K562 (cell line): ENCODE data around the gene SLC1A7. TPM values are rescaled to one million over a fixed set of nuclear protein-coding genes. Genes with fewer than 3 reads are reported as not detected.

Experiments
- ATAC-seq: fragments of 200-7000 bp; cut with Tn5 transposase; 3 replicates; pipeline ENCODE4 v1.9.1; 2020; ENCODE audit warnings: moderate library complexity
- BruUV-seq: library from RNA; stranded (reverse); fragments of 400-500 nt; replicated peaks from 2 replicates; lab custom pipeline; 2021; lab: Mats Ljungman, UMichigan
- CTCF ChIA-PET: fragments of 300-600 bp; formaldehyde crosslinking; extraction: SDS; loops from one replicate; lab custom pipeline; 2021; ENCODE audit warnings: low intra/inter-chr PET ratio; lab: Yijun Ruan, JAX
- POLR2A ChIA-PET: fragments of 300-600, 350-650 bp; sonication (Branson Sonifier 250); formaldehyde crosslinking; extraction: SDS; loops from one replicate; lab custom pipeline; 2021; ENCODE audit warnings: antibody characterized with exemption, inconsistent platforms; lab: Yijun Ruan, JAX
- DNase-seq, 4 experiments: peaks; one replicate each; pipeline versions ENCODE4 v3.0.0 to v3.0.0-alpha.2; 2011 to 2018; ENCODE audit warnings: low spot score in 3 of 4, mixed read lengths in 3 of 4; ENCODE audit errors: extremely low read depth in 1 of 4
- FAIRE-seq: peaks from 2 replicates; lab custom pipeline; 2011; peaks lifted over from hg19 to GRCh38; lab: Jason Lieb, UNC
- H2AFZ ChIP-seq: 2 replicates; pipeline ENCODE4 v1.6.0; 2011; ENCODE audit warnings: low read depth, low read length, control low read depth, inconsistent platforms
- H3K27ac ChIP-seq: fragments of 200-600 bp; 3 replicates; pipeline ENCODE4 v1.8.0; 2011; ENCODE audit warnings: low read depth, mild to moderate bottlenecking, control low read depth, inconsistent platforms, low read length, moderate library complexity, mixed read lengths; ENCODE audit errors: extremely low read depth
- H3K27me3 ChIP-seq, 2 experiments: fragments of 300-600 bp in 1 of 2; 2 replicates in 1 of 2; 3 replicates in 1 of 2; pipeline versions ENCODE4 v1.6.0 to v1.8.0; 2011; ENCODE audit warnings: inconsistent platforms in 2 of 2, low read length in 2 of 2, mild to moderate bottlenecking in 1 of 2, mixed read lengths in 1 of 2, moderate library complexity in 1 of 2; ENCODE audit not compliant: control insufficient read depth in 2 of 2, insufficient read depth in 2 of 2
- H3K36me3 ChIP-seq: fragments of 300-600 bp; 3 replicates; pipeline ENCODE4 v1.8.0; 2011; ENCODE audit warnings: mild to moderate bottlenecking, low read length, inconsistent platforms; ENCODE audit not compliant: control insufficient read depth, insufficient read depth
- H3K4me1 ChIP-seq, 2 experiments: fragments of 200-600 bp in 1 of 2; replicated peaks in 1 of 2; 2 replicates in 1 of 2; 3 replicates in 1 of 2; pipeline versions ENCODE4 v1.5.1 to v1.8.0; 2011; ENCODE audit warnings: inconsistent platforms in 2 of 2, low read length in 2 of 2, mild to moderate bottlenecking in 1 of 2, mixed read lengths in 1 of 2, moderate library complexity in 1 of 2; ENCODE audit not compliant: control insufficient read depth in 2 of 2, insufficient read depth in 2 of 2
- H3K4me2 ChIP-seq: 2 replicates; pipeline ENCODE4 v1.6.1; 2011; ENCODE audit warnings: low read length, control low read depth, inconsistent platforms, mixed read lengths; ENCODE audit not compliant: insufficient read depth
- H3K4me3 ChIP-seq: fragments of 200-600 bp; sonication (generic), shearing (Covaris generic); 2 replicates; pipeline ENCODE4 v1.5.1; 2016; ENCODE audit warnings: control low read depth, inconsistent platforms
- H3K79me2 ChIP-seq: fragments of 200-600 bp; 3 replicates; pipeline ENCODE4 v1.8.0; 2011; ENCODE audit warnings: low read length, inconsistent platforms; ENCODE audit not compliant: control insufficient read depth, insufficient read depth
- H3K9ac ChIP-seq, 2 experiments: 2 replicates each; pipeline versions ENCODE4 v1.6.0 to v1.6.1; 2011; ENCODE audit warnings: low read depth in 2 of 2, low read length in 2 of 2, control low read depth in 1 of 2, inconsistent platforms in 1 of 2, mild to moderate bottlenecking in 1 of 2, mixed read lengths in 1 of 2; ENCODE audit not compliant: insufficient read depth in 1 of 2
- H3K9me1 ChIP-seq: one replicate; pipeline ENCODE4 v1.6.0; 2011; ENCODE audit warnings: inconsistent platforms, mild to moderate bottlenecking, low read length, moderate library complexity; ENCODE audit not compliant: control insufficient read depth, insufficient read depth
- H3K9me3 ChIP-seq: replicated peaks from 2 replicates; pipeline ENCODE4 v1.5.1; 2011; ENCODE audit warnings: low read depth, low read length, inconsistent platforms; ENCODE audit not compliant: control insufficient read depth, insufficient read depth
- H4K20me1 ChIP-seq: replicated peaks from 2 replicates; pipeline ENCODE4 v1.6.1; 2011; ENCODE audit warnings: low read length, inconsistent platforms, mixed read lengths; ENCODE audit not compliant: control insufficient read depth, insufficient read depth
- CHD4 ChIP-seq: fragments of 200-600 bp; sonication (generic); IDR thresholded peaks from 3 replicates; pipeline ENCODE4 v1.6.1; 2012; ENCODE audit warnings: low read depth, mild to moderate bottlenecking, mixed read lengths, low read length, inconsistent platforms; ENCODE audit not compliant: insufficient read depth, insufficient replicate concordance, poor library complexity, severe bottlenecking
- E2F8 ChIP-seq: fragments of 450-650 bp; IDR thresholded peaks from 2 replicates; pipeline ENCODE4 v1.7.1; 2018; ENCODE audit warnings: mild to moderate bottlenecking, low read depth; ENCODE audit not compliant: partially characterized antibody
- MYC ChIP-seq, 2 experiments: fragments of 250-450 bp in 1 of 2; sonication (Bioruptor Pico) in 1 of 2; IDR thresholded peaks; 2 replicates each; pipeline versions ENCODE4 v1.5.1 to v1.6.1; 2012 to 2021; ENCODE audit warnings: low read depth in 2 of 2, borderline replicate concordance in 1 of 2, improper control_type of control experiment in 1 of 2, low read length in 1 of 2, mild to moderate bottlenecking in 1 of 2, moderate library complexity in 1 of 2
- NCOA6 ChIP-seq: fragments of 450-650 bp; IDR thresholded peaks from 2 replicates; pipeline ENCODE4 v1.6.1; 2017; ENCODE audit warnings: mild to moderate bottlenecking
- PATZ1 ChIP-seq: fragments of 250-450 bp; sonication (Bioruptor Pico); IDR thresholded peaks from 2 replicates; pipeline ENCODE4 v1.5.0; 2020; ENCODE audit warnings: mild to moderate bottlenecking, borderline replicate concordance
- RBM34 ChIP-seq: fragments of 200-400 bp; formaldehyde crosslinking; IDR thresholded peaks from 2 replicates; pipeline ENCODE4 v1.6.1; 2018; ENCODE audit warnings: low read length, borderline replicate concordance; ENCODE audit not compliant: insufficient read depth
- SNAPC5 ChIP-seq: fragments of 250-450 bp; sonication (Bioruptor Pico); IDR thresholded peaks from 2 replicates; pipeline ENCODE4 v1.8.0; 2021; ENCODE audit warnings: moderate library complexity, mild to moderate bottlenecking, inconsistent platforms
- ZC3H8 ChIP-seq: fragments of 450-650 bp; IDR thresholded peaks from 2 replicates; pipeline ENCODE4 v1.6.1; 2017
- ZNF3 ChIP-seq: fragments of 250-450 bp; sonication (Bioruptor Pico); IDR thresholded peaks from 2 replicates; pipeline ENCODE4 v1.5.0; 2021; ENCODE audit warnings: mild to moderate bottlenecking, moderate library complexity
- WGBS: fragments of 100-300 bp; shearing (Covaris generic); methylation state at CpG from one replicate; pipeline ENCODE4 v1.1.6; 2016; ENCODE audit warnings: low coverage, mixed read lengths; ENCODE audit not compliant: insufficient coverage; ENCODE audit errors: missing lambda C conversion rate; 5-methylcytosine and 5-hydroxymethylcytosine counted together
- in situ Hi-C: fragments of 300-500 bp; cut with MboI; formaldehyde crosslinking; loops from 4 replicates; pipeline ENCODE4 v1.15.0; 2018; ENCODE audit warnings: inconsistent platforms, mixed read lengths
- intact Hi-C: fragments of 100-400 bp; cut with micrococcal nuclease; formaldehyde crosslinking; loops from 2 replicates; pipeline ENCODE4 v1.14.2; 2022
- polyA plus RNA-seq, 8 experiments: library from polyadenylated mRNA; depleted of rRNA in 4 of 8; stranded (reverse) in 5 of 8; unstranded in 3 of 8; fragments of >200 nt; fragmentation: Nextera tagmentation in 2 of 8; fragmentation: Illumina TruSeq in 1 of 8; extraction: Ambion mirVana in 2 of 8; extraction: Trizol in 1 of 8; gene quantifications; 2 replicates each; pipeline versions ENCODE4 v1.2.1 to v1.2.3, GENCODE V29; 2011 to 2014; ENCODE audit warnings: inconsistent platforms in 1 of 8, missing spikeins in 1 of 8
- total RNA-seq, 7 experiments: library from RNA; depleted of rRNA in 6 of 7; stranded (reverse); fragments of >200 nt in 6 of 7; fragmentation: Illumina TruSeq in 2 of 7; extraction: Trizol in 2 of 7; gene quantifications; 2 replicates each; pipeline versions ENCODE4 v1.2.1 to v1.2.3, GENCODE V29; 2011 to 2021; ENCODE audit warnings: low replicate concordance in 1 of 7

The SLC1A7 gene
- total and polyA plus RNA-seq, 9 of the 15 experiments (the other 6 are each of a cell fraction or from before 2014, with no cell fraction given) = 0.07 TPM; not detected in 8

GRCh38 chr1:53129891-53130597 lies 12.4 kb downstream of the SLC1A7 start:
- Histone ChIP-seq H3K4me2 (no peak overlapping the region), H3K9me3 (no peaks in the 10 kb centered on the region), H4K20me1 (no peaks in the 10 kb centered on the region), H3K36me3 (no peaks in the 10 kb centered on the region), H3K4me1 (peaks cover 0 to under 1% of the 10 kb centered on the region in 2 experiments; a peak in 4 of 5 replicates), H3K4me3 (no peak overlapping the region), H3K27me3 (peaks cover 22 to 47% of the 10 kb centered on the region in 2 experiments; a peak in 4 of 5 replicates), H3K79me2 (no peaks in the 10 kb centered on the region), H3K9ac (no peak overlapping the region), H3K27ac (no peak overlapping the region), H2AFZ (no peak overlapping the region), H3K9me1 (no peaks in the 10 kb centered on the region)
- CTCF ChIA-PET = interaction anchor here (0.7 kb wide), 1 partner anchor 818 kb away, joined by 4 read pairs; no protein-coding TSS in a partner anchor
- TF ChIP-seq SNAPC5 (CRISPR knock-in tag) = no peak
- no peak for TF ChIP-seq PATZ1
- no peak for TF ChIP-seq CHD4
- no peak for TF ChIP-seq NCOA6
- TF ChIP-seq E2F8 = no peak
- no peak for TF ChIP-seq MYC (IDR thresholded peaks at IDR 0.05; ENCODE audit: low read depth, low read length)
- no peak for TF ChIP-seq MYC (CRISPR knock-in tag; IDR thresholded peaks at IDR 0.05; ENCODE audit: borderline replicate concordance, low read depth)
- TF ChIP-seq RBM34 = no peak
- no peak for TF ChIP-seq ZC3H8
- TF ChIP-seq ZNF3 = no peak
- no peak for ATAC-seq
- POLR2A ChIA-PET = interaction anchor here (0.6 to 1.7 kb wide), 3 partner anchors 8 to 118 kb away, joined by 3 to 5 read pairs (median 3); no protein-coding TSS in a partner anchor
- no peak for FAIRE-seq
- intact Hi-C loops = no loop called here
- no TSS peak for BruUV-seq
- WGBS = 6% methylated on average over 12 of the region's 12 CpGs
- in situ Hi-C loops = no loop called here
- DNase-seq = no peak
